NCI-H774 (cell line): ENCODE data around the gene PALM2AKAP2.
"Not testable (repeated sequence)": the region's sequence is repeated elsewhere in the genome, so short reads cannot be mapped to it uniquely, and the experiment has no call there.

ENCODE experiments used
- DNase-seq: peaks from one replicate; lab custom pipeline; 2025; lab: John Stamatoyannopoulos, UW

Gene PALM2AKAP2

DNA sequence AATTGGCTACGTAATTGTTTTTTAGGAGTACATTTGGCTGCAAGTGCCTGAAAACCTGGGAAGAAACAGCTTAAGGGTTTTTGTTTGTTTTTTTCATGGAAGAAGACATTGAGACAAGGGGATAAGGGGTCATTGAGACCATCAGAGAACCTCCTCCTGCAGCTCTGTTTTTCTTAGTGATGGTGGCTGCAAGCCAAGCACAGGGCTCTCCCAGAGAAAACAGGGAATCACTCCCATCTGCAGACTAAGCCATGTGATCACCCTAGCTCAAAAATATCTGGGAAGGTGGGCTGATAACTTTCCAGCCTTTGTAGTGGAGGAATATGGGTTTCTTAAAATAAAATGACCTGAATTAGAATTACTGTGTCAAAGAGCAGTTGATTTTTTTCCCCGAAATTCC, 25.1 kb downstream of the PALM2AKAP2 start:
- no peak for DNase-seq

- no peak for DNase-seq
Observed at GRCh38 chr9:109806506-109807115, 26.6 kb downstream of the PALM2AKAP2 start.

DNA sequence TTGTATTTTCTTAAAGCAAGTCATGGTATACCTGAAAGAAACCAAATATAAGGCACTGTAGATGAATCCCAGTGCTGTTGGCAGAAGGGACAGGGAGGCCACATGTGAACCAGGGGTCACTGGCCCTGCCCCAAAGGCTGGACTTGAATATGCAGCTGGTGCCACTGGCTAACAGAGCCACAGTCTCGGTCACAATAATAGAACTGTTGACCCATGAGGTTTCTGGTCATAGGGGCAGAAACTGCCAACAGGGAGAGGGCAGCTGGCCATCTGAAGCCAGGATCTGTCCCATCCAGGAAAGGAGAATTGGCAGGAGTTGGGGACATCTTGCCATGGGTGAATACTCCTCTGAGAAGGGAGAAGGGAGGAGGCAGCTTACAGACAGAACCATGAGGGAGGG, 31.9 kb downstream of the PALM2AKAP2 start:
- DNase-seq, result no peak

- no peak for DNase-seq
Observed at GRCh38 chr9:109812331-109812730, 32.3 kb downstream of the PALM2AKAP2 start.

- no peak for DNase-seq
Observed at GRCh38 chr9:109812818-109813281, 32.9 kb downstream of the PALM2AKAP2 start.

GRCh38 chr9:109813303-109813702, 33.3 kb downstream of the PALM2AKAP2 start:
- DNase-seq, result no peak

DNA sequence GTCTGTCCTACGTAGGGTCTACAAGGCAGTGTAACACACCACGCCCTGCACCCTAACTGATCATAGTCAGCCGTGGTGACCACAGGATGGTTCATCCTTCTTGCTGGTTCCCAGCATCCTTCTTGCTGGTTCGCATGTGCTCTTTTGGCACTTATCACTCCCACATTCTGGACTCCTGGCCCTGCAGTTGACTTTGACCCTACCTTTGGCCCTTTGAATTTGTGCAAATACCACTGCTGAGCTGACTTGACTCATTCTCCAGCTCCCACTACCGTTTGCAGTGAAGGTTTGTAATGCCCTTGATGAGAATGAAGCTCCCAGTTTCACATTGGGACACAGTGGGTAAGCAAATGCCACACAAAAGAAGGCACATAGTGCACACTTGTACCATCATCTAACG, 33.8 kb downstream of the PALM2AKAP2 start:
- no peak for DNase-seq

DNA sequence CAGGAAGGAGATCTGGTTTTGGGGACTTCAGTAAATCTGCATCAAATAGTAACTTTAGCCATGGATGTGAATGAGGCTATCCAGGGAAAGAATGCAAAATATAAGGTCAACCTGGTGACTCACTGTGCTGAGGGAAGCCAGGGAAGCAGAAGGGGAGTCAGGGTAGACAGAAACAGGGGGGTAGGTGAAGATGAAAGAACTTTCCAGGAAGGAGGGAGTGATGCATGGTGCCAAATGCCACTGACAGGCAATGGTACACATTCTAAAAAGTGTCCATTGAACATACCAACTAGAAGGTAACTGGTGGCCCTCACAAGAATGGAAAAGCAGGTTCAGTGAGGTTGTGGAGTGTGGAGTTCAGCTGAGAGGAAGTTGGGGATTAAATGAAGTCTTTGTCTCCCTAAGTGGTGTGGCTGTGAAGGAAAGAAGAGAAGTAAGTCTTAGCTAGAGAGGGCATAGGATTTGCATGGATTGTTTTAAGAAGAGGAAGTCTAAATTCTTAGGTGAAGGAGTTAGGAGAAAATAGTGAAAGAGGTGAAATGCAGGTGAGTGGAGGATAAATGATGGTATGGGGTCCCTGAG, 35.5 kb downstream of the PALM2AKAP2 start:
- DNase-seq, result no peak

GRCh38 chr9:109816490-109816889, 36.5 kb downstream of the PALM2AKAP2 start:
- DNase-seq, result no peak

- no peak for DNase-seq
Observed at GRCh38 chr9:109817146-109817845, 37.3 kb downstream of the PALM2AKAP2 start.

DNA sequence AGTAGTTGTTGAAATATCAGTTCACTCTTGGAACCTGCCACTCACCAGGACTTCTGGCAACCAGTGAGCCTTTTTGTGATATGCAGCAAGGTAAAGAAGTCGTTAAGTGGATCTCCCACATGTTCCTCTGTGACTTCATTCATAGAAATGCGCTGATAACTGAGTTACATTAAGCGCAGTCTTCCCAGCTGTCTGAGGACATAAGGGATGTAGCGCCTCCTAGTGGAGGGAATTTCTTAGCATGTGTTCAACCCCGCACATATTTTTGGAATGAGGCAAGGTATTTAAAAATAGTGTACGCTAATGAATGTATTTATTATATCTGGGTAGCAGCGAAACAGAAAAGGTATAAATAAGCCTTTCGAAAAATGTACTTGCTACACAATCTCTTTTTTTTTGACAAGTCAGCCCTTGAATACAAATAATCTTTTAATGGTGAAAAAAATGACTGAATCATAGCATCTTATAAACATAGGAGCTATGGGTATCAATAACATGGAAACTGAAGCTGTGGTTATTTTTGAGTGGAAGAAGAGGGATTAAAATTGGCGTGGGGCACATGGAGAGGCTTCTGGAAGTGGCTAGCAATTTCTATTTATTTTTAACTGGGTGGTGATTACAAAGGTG, 38.0 kb downstream of the PALM2AKAP2 start:
- peak; percentile 63 for DNase-seq

DNA sequence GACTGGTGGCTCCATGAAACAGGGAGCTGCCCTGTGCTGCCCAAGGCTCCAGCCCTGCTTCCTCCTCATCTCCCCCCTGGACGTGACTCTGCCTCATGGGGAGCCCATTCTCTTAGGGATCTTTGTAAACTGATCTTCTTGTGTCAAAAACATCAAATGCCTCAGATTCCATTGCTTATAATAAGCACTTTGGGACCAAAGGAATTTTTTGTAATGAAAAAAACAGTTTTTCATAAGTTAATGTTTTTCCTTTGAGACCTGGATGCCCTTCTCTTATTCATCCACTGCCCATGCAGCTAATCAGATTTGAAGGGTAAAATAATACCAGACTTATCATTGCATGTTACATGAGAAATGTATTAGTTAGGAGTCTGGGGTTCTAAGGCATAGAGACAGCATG, 41.7 kb downstream of the PALM2AKAP2 start:
- no peak for DNase-seq

GRCh38 chr9:109825383-109825782, 45.4 kb downstream of the PALM2AKAP2 start:
- DNase-seq, result not testable (repeated sequence)

- DNase-seq, result no peak
Observed at GRCh38 chr9:109826559-109826958, 46.6 kb downstream of the PALM2AKAP2 start.

GRCh38 chr9:109828254-109828653, 48.3 kb downstream of the PALM2AKAP2 start:
- no peak for DNase-seq
